A549 treated with GW870086 at 1 μM for 4 hours (cell line): ENCODE measurements around the gene GCSAML. TPM values are rescaled to one million over a fixed set of nuclear protein-coding genes. Genes with fewer than 3 reads are reported as not detected.

Experiments
- total RNA-seq: library from RNA; stranded (reverse); fragments of 200-300 nt; extraction: Qiagen RNA extraction; gene quantifications from 5 replicates; pipeline ENCODE4 v1.2.3, GENCODE V29; 2022; ENCODE audit warnings: low read depth

Gene GCSAML
- total RNA-seq: not detected in 5 replicates

DNA sequence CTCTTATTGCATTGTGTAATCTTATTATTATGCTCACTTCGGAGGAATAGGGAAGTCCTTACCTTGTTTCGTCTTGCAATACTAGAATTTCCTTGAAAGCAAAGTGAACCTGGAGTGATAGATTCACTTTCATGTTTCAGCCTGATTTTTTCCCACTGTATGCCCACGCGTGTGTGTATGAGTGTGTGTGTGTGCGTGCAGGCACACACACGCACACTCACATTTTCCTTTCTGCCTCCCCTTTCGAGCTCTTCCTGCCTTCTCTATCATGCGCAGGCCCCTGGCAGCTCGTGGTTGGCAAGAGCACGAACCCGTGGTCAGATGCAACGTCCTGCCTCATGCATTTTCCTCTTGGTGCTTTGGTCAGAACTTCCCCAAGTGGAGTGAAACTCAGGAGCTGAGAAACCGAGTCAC is at the start of gene GCSAML:
Gene GCSAML, plus strand, starts transcription at position 366 of the 414 bp plus-strand sequence. CDS start 58 bp downstream, outside the sequence.

DNA sequence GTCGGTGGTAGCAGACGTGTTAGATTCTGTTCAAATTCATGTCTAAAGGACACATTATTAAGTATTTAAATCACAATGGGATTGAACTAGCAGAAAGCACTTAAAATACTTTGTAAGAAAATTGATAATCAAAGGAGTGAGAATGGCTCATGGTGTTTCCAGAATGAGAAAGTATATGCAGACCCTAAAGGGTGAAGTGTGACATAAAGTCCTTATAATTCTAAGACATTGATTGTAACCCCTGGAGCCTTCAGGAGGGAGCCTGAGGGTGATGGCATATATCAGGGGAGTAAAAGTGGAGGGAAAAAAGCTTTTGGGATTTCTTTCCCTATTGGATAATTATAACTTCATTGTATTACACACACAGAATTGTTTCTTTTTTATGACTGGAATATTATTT is 12.6 kb upstream of the GCSAML start, which contains the start of gene OR2C3:
Gene OR2C3, minus strand, starts transcription at position 101 of the 400 bp plus-strand sequence. CDS start 3,929 bp downstream, outside the sequence.

DNA sequence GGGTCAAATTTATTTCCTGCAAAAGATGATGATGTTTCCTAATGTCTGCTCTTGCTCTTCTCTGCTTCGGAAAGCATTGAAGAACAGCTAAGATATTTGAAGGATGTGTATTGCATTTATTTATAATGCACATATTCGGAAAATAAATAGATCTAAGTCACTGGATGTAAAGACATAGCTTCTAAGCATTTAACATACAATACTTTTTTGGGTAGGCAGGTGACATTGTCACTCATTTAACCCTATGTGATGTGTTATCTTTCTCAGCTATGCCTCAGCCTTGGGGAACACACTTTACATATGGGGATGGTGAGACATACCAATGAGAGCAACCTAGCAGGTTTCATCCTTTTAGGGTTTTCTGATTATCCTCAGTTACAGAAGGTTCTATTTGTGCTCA is 39.1 kb downstream of the GCSAML start, which contains the start of gene OR2G2:
Gene OR2G2, plus strand, starts transcription at position 301 of the 400 bp plus-strand sequence. Its CDS starts 0 bp downstream, at position 301.

GRCh38 chr1:247605286-247605685 is 56.4 kb downstream of the GCSAML start, which contains the start of gene OR2G3:
TSS of gene OR2G3 (plus strand) at chr1:247605586. CDS start at chr1:247605586, 0 bp downstream.

Other genes with a start within 250 kb of the GCSAML start
- gene ZNF496, start 217.3 kb upstream of the GCSAML start, total RNA-seq: 15.7 to 19.8 TPM (median 17.1 TPM) in 5 replicates
- gene NLRP3, start 133.0 kb upstream of the GCSAML start, total RNA-seq: not detected in 5 replicates
- not detected in 5 replicates for gene OR2B11, start 91.0 kb upstream of the GCSAML start, total RNA-seq
- not detected in 5 replicates for gene OR2C3, start 12.7 kb upstream of the GCSAML start, total RNA-seq
- not detected in 5 replicates for gene OR2G2, start 39.2 kb downstream of the GCSAML start, total RNA-seq
- not detected in 5 replicates for gene OR2G3, start 56.5 kb downstream of the GCSAML start, total RNA-seq
- not detected in 5 replicates for gene OR13G1, start 130.6 kb downstream of the GCSAML start, total RNA-seq
- not detected in 5 replicates for gene OR6F1, start 167.5 kb downstream of the GCSAML start, total RNA-seq
- not detected in 5 replicates for gene OR14K1, start 189.5 kb downstream of the GCSAML start, total RNA-seq
- not detected in 5 replicates for gene OR14A2, start 199.0 kb downstream of the GCSAML start, total RNA-seq
- not detected in 5 replicates for gene OR1C1, start 211.4 kb downstream of the GCSAML start, total RNA-seq